Brain microvascular endothelial cell (primary cell): ENCODE data around the gene ZBTB16.

Experiments used
- DNase-seq: peaks from one replicate; pipeline ENCODE4 v3.0.0-alpha.2; 2020
- H3K27ac ChIP-seq: fragments of 250-450 bp; sonication (Bioruptor Pico); 2 replicates; pipeline ENCODE4 v1.5.1; 2020; ENCODE audit warnings: mild to moderate bottlenecking, moderate library complexity
- H3K27me3 ChIP-seq: fragments of 250-450 bp; sonication (Bioruptor Pico); replicated peaks from 2 replicates; pipeline ENCODE4 v1.5.1; 2020; ENCODE audit warnings: mild to moderate bottlenecking
- H3K36me3 ChIP-seq: fragments of 250-450 bp; sonication (Bioruptor Pico); replicated peaks from 2 replicates; pipeline ENCODE4 v1.5.1; 2020; ENCODE audit warnings: mild to moderate bottlenecking
- H3K4me3 ChIP-seq: 2 replicates; pipeline ENCODE4 v1.5.1; 2011; ENCODE audit warnings: low read depth, mild to moderate bottlenecking, control low read depth, low read length, moderate library complexity
- CTCF ChIP-seq: IDR thresholded peaks from 2 replicates; pipeline ENCODE4 v1.5.1; 2011; ENCODE audit warnings: low read depth, mild to moderate bottlenecking, moderate library complexity, low read length, control low read depth, inconsistent platforms; ENCODE audit errors: missing control alignments
- in situ Hi-C: cut with HindIII; loops from 2 replicates; pipeline ENCODE4 v1.10.0; 2017; ENCODE audit warnings: low sequenced_read_pairs, low pct_ligation_motif_present

Gene ZBTB16

GRCh38 chr11:114132944-114133394 is 73.5 kb downstream of the ZBTB16 start:
- no peak for DNase-seq
- in situ Hi-C loops: no loop called here
- Histone ChIP-seq H3K4me3 (no peak overlapping the region), H3K36me3 (no peaks in the 10 kb centered on the region), H3K27me3 (no peaks in the 10 kb centered on the region), H3K27ac (no peak overlapping the region)
- TF ChIP-seq CTCF: no peak

GRCh38 chr11:114133548-114134329 is 74.2 kb downstream of the ZBTB16 start:
- Histone ChIP-seq H3K27ac (no peak overlapping the region), H3K4me3 (no peak overlapping the region), H3K36me3 (no peaks in the 10 kb centered on the region), H3K27me3 (no peaks in the 10 kb centered on the region)
- DNase-seq: no peak
- no peak for TF ChIP-seq CTCF
- in situ Hi-C loops: no loop called here

DNA sequence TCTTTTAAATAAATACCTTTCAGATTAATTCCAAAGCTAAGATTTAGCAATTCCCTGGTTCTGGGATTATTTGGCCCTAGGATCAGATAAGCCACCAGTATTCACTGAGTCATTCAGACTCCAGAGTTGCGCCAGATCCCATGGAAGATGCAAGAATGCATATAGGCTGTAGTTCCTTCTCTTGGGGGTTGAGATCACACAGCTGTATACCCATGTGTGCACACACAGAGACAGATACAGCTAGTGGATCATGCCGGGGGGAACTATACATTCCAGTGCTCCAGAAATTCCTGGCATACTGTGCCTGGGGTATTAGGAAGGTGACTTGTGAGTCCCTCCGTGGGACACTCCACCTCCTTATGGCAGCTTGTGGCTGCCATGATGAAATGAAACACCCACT is 75.4 kb downstream of the ZBTB16 start:
- no peak for TF ChIP-seq CTCF
- Histone ChIP-seq H3K27ac (no peak overlapping the region), H3K27me3 (no peaks in the 10 kb centered on the region), H3K36me3 (no peaks in the 10 kb centered on the region), H3K4me3 (no peak overlapping the region)
- peak; percentile 74 for DNase-seq
- in situ Hi-C loops: no loop called here

DNA sequence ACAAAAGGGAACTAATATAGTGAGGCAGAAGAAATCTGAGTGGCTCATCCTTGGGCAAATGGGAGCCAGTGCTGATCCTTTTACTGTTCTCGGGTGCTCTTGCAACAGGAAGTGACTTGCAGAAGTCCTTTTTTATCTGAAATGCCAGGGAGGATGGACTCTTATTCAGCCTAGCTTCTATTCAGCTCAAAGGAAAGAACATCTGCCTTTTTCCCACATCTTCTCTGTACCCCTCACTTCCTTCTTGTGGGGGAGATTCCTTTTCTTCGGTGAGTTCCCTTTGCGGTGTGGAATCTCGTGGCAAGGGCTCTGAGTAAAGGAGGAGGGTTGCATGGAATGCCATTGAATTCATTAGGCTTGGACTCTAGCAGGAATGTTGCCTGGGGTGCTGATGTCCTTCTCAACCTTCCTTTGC is 76.2 kb downstream of the ZBTB16 start:
- no peak for DNase-seq
- Histone ChIP-seq H3K27ac (no peak overlapping the region), H3K27me3 (no peaks in the 10 kb centered on the region)

GRCh38 chr11:114136686-114137640 is 77.5 kb downstream of the ZBTB16 start:
- DNase-seq: no peak
- TF ChIP-seq CTCF: no peak
- Histone ChIP-seq H3K27me3 (no peaks in the 10 kb centered on the region), H3K4me3 (no peak overlapping the region), H3K36me3 (no peaks in the 10 kb centered on the region), H3K27ac (no peak overlapping the region)
- in situ Hi-C loops: no loop called here

More for the DNA sequence above, 76.2 kb downstream of the ZBTB16 start:
- Histone ChIP-seq H3K4me3 (no peak overlapping the region), H3K36me3 (no peaks in the 10 kb centered on the region)
- no peak for TF ChIP-seq CTCF
- in situ Hi-C loops: no loop called here
